ENCODE measurements around the gene VASH1. TPM values are rescaled to one million over a fixed set of nuclear protein-coding genes. Genes with fewer than 3 reads are reported as not detected.
"Not testable (repeated sequence)": the region's sequence is repeated elsewhere in the genome, so short reads cannot be mapped to it uniquely, and the experiment has no call there.

The VASH1 gene
- total RNA-seq, 1 donor from 2014 or later = 26.0 TPM

DNA sequence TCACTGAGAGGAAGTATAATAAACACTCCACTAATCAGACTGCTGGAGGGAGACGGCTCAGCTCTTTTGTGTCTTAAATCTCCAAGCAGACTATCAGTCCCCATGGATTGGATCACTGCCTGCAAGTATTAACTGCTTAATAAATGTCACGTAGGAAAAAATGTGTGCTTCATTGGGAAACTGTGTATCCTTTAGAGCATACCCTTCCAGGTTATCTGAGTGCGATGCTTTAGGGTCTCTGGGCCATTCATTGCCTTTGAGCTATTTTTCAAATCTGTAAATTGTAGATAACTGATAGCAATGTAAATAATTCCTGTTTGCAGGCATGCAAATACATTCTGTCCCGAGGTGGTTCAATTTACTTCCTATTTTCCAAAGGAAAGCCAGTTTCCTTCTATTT lies 45.0 kb upstream of the VASH1 start:
- Mint-ChIP-seq H3K4me3 (ENCODE audit: unreplicated experiment) (no peak overlapping the region), H3K36me3 (ENCODE audit: low read depth) (no peaks in the 10 kb centered on the region), H3K27me3 (ENCODE audit: low read depth) (peaks cover 2% of the 10 kb centered on the region), H3K4me1 (ENCODE audit: low read depth) (peaks cover 12% of the 10 kb centered on the region), H3K9me3 (ENCODE audit: low read depth) (no peaks in the 10 kb centered on the region), H3K27ac (ENCODE audit: unreplicated experiment) (no peak overlapping the region)
- DNase-seq (ENCODE audit: low spot score) = no peak
- TF ChIP-seq, protein P1, sequence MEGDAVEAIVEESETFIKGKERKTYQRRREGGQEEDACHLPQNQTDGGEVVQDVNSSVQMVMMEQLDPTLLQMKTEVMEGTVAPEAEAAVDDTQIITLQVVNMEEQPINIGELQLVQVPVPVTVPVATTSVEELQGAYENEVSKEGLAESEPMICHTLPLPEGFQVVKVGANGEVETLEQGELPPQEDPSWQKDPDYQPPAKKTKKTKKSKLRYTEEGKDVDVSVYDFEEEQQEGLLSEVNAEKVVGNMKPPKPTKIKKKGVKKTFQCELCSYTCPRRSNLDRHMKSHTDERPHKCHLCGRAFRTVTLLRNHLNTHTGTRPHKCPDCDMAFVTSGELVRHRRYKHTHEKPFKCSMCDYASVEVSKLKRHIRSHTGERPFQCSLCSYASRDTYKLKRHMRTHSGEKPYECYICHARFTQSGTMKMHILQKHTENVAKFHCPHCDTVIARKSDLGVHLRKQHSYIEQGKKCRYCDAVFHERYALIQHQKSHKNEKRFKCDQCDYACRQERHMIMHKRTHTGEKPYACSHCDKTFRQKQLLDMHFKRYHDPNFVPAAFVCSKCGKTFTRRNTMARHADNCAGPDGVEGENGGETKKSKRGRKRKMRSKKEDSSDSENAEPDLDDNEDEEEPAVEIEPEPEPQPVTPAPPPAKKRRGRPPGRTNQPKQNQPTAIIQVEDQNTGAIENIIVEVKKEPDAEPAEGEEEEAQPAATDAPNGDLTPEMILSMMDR (IDR thresholded peaks at IDR 0.05) = no peak

DNA sequence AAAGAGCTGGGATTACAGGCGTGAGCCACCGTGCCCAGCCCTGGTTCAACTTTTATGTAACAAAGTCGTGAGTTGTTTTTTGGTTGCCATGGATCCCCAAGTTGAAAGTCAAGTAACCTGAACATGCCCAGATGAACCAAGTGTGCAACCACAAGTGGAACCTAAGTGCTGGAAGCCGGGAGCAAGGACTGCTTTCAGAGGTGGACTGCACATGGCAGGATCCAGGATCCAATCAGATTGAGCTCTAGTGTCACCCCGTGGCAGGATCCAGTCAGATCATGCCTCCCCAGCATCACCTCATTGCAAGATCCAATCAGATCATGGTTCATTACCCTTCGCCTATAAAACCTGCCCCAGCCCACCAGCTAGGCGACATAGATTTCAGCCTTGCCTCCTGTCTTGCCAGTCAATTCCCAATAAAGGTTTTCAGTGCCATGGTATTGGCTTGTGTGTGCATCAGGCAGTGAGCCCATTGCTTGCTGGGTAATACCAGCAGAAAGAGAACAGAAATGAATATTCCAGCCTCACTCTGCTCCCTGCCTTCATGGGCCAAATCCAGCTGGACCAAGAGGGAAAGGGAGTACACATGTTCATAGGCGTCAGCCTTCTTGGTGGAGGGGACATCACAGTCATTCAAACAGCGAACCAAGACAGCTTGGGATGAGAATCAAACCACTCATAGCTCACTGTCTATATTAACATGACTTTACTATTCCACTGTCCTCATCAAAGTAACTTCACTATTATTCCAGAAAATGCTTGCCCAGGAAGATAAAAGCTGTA lies 43.6 kb upstream of the VASH1 start:
- peaks cover 12% of the 10 kb centered on the region for H3K4me1 Mint-ChIP-seq (ENCODE audit: low read depth)
- TF ChIP-seq, protein P1 (IDR thresholded peaks at IDR 0.05) = no peak
- DNase-seq (ENCODE audit: low spot score) = no peak

DNA sequence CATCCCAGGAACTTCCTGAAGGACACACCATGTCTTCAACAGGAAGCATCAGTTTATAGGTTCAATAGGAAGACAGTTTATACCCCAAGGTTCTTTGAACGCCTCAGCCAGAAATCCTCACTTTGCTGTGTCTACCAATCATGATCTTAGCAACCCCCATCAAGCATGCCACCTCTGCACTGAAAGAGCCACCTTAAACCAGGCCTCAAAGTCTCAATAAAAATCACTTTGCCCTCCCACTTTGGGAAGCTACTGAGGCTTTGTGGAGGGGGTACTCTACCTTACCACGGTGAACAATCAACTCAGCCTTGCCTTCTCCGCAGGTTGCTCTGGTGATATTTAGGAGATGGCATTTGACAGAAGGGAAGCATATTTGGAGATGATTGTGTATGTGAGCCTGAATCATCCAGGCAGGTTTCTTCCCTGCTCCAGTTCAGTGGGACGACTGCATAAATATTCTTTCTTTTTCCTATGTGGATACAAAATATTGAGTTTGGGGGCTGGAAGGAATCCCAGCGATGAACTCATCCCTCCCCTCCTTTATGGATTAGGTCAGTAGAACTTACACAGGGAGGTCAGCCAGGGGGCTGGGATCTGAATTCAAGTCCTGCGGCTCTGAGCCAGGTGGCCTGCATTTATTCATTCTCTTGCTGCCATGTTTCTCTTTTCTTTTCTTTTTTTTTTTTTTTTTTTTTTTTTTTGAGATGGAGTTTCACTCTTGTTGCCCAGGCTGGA lies 42.8 kb upstream of the VASH1 start:
- Mint-ChIP-seq H3K4me3 (ENCODE audit: unreplicated experiment) (no peak overlapping the region), H3K27me3 (ENCODE audit: low read depth) (peaks cover 3% of the 10 kb centered on the region), H3K36me3 (ENCODE audit: low read depth) (no peaks in the 10 kb centered on the region), H3K9me3 (ENCODE audit: low read depth) (no peaks in the 10 kb centered on the region), H3K4me1 (ENCODE audit: low read depth) (peaks cover 12% of the 10 kb centered on the region), H3K27ac (ENCODE audit: unreplicated experiment) (no peak overlapping the region)
- DNase-seq (ENCODE audit: low spot score) = no peak
- TF ChIP-seq, protein P1 (IDR thresholded peaks at IDR 0.05) = no peak

More for the DNA sequence above, 43.6 kb upstream of the VASH1 start:
- Mint-ChIP-seq H3K27ac (ENCODE audit: unreplicated experiment) (no peak overlapping the region), H3K9me3 (ENCODE audit: low read depth) (no peaks in the 10 kb centered on the region), H3K27me3 (ENCODE audit: low read depth) (peaks cover 2% of the 10 kb centered on the region), H3K36me3 (ENCODE audit: low read depth) (no peaks in the 10 kb centered on the region), H3K4me3 (ENCODE audit: unreplicated experiment) (no peak overlapping the region)

DNA sequence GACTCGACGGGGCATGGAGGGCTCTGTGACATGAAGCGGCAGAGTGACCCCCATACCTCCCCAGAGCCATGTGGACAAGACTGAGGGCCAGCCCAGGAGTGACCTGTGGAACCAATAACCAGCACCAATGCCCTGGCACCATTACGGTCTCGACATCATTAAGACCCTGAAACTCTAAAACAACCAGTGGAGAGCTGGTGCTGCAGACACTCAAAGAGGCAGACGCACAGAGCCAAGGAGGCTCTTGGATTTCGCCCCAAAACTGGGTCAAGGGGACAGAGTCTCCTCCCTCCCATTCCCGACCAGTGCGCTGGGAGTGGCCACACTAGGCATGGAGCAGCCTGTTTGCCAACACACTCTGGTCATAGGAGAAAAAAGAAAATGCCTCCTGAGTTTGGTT lies 41.6 kb upstream of the VASH1 start:
- DNase-seq (ENCODE audit: low spot score) = no peak
- Mint-ChIP-seq H3K36me3 (ENCODE audit: low read depth) (no peaks in the 10 kb centered on the region), H3K27ac (ENCODE audit: unreplicated experiment) (no peak overlapping the region), H3K27me3 (ENCODE audit: low read depth) (peaks cover 8% of the 10 kb centered on the region), H3K4me1 (ENCODE audit: low read depth) (peaks cover 12% of the 10 kb centered on the region), H3K9me3 (ENCODE audit: low read depth) (no peaks in the 10 kb centered on the region), H3K4me3 (ENCODE audit: unreplicated experiment) (no peak overlapping the region)
- TF ChIP-seq, protein P1 (IDR thresholded peaks at IDR 0.05) = no peak

DNA sequence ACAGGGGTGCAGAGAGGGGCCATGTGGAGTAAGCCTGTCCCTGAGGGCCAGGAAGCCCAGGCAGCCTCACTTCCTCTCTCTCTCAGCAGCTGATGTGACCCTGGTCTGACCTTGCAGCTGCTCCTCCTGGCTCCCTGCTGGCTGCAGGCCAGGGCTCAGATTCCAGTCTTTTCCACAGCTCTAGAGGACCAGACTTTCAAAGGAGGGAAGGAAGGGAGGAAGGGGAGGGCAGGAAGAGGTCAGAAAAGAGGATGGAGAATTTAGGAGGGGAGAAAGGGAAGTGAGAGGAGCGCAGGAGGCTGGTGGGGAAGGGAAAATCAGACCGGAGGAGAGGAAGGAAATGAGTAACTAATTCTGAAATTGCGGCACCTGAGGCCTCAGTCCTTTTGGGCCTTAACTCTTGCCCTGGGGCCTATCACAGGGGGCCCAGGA lies 40.9 kb upstream of the VASH1 start:
- TF ChIP-seq, protein P1 (IDR thresholded peaks at IDR 0.05) = no peak
- Mint-ChIP-seq H3K36me3 (ENCODE audit: low read depth) (no peaks in the 10 kb centered on the region), H3K27me3 (ENCODE audit: low read depth) (peaks cover 10% of the 10 kb centered on the region), H3K4me1 (ENCODE audit: low read depth) (peaks cover 11% of the 10 kb centered on the region), H3K4me3 (ENCODE audit: unreplicated experiment) (no peak overlapping the region), H3K27ac (ENCODE audit: unreplicated experiment) (no peak overlapping the region), H3K9me3 (ENCODE audit: low read depth) (no peaks in the 10 kb centered on the region)
- no peak for DNase-seq (ENCODE audit: low spot score)

DNA sequence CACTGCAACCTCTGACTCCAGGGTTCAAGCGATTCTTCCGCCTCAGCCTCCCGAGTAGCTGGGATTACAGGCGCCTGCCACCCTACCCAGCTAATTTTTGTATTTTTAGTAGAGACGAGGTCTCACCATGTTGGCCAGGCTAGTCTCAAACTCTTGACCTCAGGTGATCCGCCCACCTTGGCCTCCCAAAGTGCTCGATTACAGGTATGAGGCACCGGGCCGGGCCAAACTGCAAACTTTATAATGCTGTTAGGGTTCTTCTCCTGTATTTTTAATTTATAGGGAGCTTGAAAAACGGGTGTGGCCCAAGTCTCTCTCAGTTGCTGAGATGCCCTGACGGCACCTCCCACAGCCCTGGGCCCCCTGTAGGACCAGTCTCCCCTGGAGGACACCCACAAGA lies 39.8 kb upstream of the VASH1 start:
- H3K9me3 Mint-ChIP-seq (ENCODE audit: low read depth); H3K4me1 Mint-ChIP-seq (ENCODE audit: low read depth); H3K27ac Mint-ChIP-seq (ENCODE audit: unreplicated experiment); DNase-seq (ENCODE audit: low spot score); H3K4me3 Mint-ChIP-seq (ENCODE audit: unreplicated experiment); H3K36me3 Mint-ChIP-seq (ENCODE audit: low read depth): not testable (repeated sequence)
- H3K27me3 Mint-ChIP-seq (ENCODE audit: low read depth) = peaks cover 10% of the 10 kb centered on the region
